GM10266 (cell line): ENCODE measurements around the gene CACNB2.

Experiments
- DNase-seq: peaks from one replicate; pipeline ENCODE4 v3.0.0; 2012; ENCODE audit errors: extremely low spot score
- CTCF ChIP-seq: IDR thresholded peaks from 2 replicates; pipeline ENCODE4 v1.5.1; 2012; ENCODE audit warnings: mild to moderate bottlenecking, low read depth; ENCODE audit not compliant: control insufficient read depth, insufficient read depth; ENCODE audit errors: missing control alignments

CACNB2 gene

DNA sequence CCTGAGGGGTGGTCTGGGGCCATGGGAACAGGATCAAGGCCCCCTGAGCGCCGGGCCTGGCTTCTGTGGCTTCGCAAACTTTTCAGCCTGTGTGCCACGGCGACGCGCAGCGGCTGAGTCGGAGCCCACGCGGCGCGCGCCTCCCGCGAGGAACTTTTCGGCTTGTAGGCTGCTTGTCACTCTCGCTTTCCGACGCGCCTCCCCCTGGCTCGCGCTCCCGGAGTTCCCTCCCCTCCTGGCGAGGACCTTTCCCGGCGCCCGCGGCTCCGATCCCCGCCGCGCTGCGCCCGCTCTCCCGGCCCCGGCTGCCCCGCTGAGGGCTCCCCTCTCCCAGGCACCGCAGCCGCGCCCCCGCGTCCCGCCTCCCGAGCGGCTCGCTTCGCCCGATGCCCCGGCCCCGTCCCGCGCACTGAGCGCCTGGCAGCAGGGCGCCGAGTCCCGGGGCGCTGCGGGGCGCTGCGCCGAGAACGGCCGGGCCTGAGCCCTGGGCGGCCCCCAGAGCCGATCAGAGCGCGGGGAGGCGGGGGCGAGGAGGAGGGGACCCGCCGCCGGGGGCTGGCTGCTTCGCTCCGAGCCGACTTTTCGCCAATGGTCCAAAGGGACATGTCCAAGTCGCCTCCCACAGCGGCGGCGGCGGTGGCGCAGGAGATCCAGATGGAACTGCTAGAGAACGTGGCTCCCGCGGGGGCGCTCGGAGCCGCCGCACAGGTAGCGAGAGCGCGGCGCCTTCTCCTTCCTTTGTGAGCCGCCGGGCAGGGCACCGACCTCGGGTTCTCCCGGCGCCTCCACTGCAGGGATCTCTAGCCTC lies at the start of gene CACNB2:
CACNB2 (plus strand) TSS at position 276 of the 808 bp plus-strand sequence.
- DNase-seq: no peak
- TF ChIP-seq CTCF: no peak

DNA sequence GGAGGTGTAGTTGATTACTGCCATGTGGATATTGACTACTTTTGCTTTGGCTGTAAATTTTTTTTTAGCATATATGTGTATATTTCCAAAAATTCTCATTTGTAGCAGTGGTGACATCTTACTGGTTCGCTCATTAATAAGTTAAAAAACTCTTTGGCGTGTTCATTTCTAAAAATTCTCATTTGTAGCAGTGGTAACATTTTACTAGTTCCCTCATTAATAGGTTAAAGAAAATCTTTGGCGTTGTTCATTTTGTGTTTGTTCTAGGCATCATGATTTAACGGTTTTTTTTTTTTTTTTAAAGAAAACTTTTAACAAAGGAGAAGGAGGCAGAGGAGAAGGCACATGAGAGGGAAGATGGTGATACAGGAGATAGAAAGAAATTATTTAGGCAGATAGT lies 45.9 kb upstream of the CACNB2 start:
- no peak for DNase-seq
- TF ChIP-seq CTCF: no peak

GRCh38 chr10:18094793-18095192 lies 45.4 kb upstream of the CACNB2 start:
- TF ChIP-seq CTCF: no peak
- DNase-seq: no peak

GRCh38 chr10:18097524-18097923 lies 42.7 kb upstream of the CACNB2 start:
- no peak for TF ChIP-seq CTCF
- DNase-seq: no peak

DNA sequence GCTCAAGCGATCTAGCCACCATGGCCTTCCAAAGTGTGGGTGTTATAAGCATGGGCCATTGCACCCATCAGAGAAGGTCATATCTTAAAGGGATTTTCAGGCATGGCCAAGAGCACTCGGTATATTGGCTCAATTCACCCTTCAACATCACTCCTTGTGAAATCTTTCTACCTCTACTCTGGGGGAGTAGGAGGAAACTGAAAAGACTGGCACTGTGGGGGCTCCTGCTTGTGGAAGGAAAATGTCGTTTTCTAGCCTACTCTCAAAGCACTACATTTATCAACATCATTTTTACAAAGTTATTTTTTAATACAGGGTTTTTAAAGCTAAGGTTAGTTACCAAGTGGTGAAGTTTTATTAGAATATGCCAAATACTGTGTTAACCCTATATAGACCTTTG lies 42.0 kb upstream of the CACNB2 start:
- TF ChIP-seq CTCF: no peak
- DNase-seq: no peak

- TF ChIP-seq CTCF: no peak
- DNase-seq: no peak
Observed at GRCh38 chr10:18099415-18099814, 40.8 kb upstream of the CACNB2 start.

DNA sequence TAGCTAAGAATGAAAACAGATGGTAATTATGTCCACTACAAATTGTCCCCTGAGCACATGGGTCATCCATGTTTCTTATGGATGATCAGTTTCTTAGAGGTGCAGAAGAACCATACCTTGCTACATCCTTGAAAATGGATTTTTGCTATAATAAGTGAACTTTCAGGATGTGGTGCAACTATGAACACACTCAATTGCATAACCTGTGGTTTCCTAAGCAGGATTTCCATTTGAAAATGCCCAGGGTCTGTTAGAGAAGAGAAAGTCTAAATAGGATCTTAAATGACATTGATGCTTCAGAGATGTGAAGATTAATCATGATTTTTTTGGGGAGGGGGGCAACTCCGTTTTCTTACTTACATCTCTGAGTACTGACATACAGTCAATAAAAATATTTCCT lies 39.6 kb upstream of the CACNB2 start:
- TF ChIP-seq CTCF: no peak
- no peak for DNase-seq
